SW480 (cell line): ENCODE data around the gene ASIC2.

Experiments used
- DNase-seq: peaks from one replicate; pipeline ENCODE4 v3.0.0-alpha.2; 2016; ENCODE audit warnings: low spot score

The ASIC2 gene

DNA sequence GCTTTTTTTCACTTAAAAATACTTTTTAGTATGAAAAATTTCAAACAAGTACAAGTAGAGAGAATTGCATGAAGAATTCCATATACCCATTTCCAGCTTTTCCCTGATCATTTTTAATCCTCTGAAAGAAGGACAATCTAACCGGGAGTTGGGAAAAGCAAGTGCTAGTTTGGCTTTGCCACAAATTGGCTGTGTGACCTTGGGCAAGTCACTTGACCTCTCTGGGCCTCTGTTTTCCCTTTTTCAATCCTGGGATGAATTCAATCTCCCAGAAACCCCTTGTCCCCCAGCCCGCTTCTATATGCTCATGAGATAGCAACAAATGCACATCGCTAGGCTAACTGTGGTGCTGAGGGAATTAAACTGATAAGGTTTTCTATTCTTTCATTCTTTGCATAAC lies 49.4 kb downstream of the ASIC2 start:
- DNase-seq: no peak

DNA sequence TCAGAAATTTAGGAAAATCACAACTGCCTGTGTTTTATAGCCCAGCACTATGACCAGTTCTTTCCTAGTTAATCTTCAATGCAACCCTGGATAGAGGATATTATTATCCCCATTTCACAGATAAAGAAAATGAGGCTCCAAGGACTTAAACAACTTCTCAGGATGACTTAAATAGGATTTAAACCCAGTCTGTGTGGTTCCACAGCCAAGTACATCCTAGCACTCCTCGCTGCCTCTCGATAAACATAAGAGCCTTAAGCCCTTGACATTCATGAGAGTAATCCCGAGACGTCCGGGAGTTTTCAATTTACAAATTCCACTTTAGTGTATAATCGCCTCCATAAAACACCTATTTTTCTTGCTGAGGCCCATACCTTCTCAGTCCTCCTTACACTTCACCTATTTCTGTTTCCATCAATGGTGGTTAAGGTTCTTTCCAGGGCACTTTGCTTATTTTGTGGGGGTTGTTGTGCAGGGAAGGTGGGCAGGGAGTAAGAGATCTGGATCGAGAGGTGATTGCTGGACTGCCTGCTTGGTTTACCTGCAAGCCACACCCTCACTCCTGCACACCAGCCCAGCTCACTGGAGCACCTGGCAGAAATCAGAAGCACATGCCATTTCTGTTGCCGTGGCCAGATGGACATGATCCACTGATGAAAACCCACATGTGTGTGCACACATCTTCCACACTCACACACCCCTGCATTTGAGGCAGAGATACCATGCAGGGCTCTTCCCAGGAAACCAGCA lies 50.5 kb downstream of the ASIC2 start:
- no peak for DNase-seq

DNA sequence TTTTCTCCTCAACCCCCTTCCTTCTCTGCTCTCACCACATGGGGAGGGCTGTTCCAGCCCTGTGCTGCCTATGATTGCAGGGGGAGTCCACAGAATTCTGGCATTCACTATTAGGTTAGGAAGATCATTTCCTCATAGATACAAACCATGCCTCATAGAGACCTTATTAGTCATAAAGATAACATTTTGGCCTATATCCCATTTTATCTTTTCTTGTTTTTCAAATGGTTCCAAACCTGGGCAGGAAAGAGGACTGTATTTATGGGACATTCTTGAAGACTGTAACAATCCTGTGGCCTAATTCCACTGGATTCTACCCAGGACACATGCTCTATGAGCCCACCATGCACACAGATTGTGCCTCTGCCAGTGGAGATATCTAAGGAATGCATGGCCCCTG lies 51.7 kb downstream of the ASIC2 start:
- no peak for DNase-seq

DNA sequence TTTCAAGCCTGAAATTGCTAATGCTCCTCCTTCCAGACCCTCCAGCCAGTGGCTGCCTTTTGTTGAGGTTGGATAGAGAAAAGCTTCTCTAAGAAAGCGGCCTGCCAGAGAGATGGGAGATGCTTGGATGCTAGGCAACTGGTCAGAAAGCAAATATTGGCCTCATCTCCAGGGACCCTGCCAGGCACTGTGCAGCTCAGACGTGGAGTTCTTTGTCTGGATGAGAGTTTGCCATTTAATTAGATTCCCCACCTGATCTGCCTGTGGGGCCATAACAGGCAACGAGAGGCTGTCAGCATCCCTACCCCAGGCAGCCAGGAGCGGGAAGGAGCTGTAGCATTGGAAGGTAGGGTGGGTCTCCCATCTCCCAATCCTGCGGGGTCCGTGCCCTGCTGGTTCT lies 52.7 kb downstream of the ASIC2 start:
- no peak for DNase-seq

DNA sequence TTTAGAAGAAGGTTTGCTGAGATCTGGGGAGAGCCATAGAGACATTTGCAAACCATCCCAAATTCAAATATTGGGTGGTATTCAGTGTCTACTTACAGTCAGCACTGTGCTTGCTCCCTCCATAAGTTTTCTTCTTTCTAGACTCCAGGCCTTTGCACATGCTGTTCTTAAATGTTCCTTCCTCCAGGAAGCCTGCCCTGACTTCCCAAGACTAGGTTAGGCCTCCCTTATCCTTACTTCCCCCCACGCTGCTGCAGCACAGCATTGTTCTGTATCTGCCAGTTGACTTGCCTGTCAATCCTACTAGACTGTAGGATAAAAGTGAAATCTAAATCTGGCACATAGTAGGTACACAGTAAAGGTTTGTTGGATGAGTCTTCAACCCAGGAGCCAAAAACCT lies 53.4 kb downstream of the ASIC2 start:
- no peak for DNase-seq

DNA sequence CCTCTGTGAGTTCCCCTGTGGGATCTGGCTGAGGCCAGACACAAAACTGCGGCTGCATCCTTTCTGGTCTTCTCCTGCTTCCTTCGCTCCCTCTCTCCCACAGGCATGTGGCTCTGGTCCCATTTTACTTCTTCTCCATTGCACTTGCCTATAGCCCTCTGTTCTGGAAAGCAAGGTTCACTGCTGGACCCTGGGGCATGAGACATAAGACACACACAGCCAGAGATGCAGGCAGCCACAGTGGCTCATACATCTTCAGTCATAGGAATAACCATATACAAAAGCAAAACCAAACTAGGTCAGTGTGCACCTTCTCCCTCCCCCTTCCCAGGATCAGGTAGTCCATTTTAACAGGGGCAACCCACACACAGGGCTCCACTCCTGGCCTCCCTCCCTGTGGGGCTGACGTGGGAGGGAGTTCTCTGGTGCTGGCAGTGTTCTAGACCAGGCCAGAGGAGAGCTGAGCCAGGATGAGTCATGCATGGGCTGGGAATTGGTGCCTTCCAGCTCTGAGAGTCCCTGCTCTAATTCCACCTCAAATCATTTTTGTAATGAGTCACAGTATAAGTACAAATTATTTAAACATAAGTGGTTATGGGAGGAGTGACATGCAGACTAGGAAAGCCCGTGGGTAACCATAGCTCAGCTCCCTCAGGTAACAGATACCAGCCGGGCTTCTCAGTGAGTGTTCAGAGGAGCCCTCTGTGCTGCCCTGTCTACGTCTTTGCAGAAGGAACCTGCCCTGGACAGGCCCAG lies 58.0 kb downstream of the ASIC2 start:
- peak; percentile 76 for DNase-seq

DNA sequence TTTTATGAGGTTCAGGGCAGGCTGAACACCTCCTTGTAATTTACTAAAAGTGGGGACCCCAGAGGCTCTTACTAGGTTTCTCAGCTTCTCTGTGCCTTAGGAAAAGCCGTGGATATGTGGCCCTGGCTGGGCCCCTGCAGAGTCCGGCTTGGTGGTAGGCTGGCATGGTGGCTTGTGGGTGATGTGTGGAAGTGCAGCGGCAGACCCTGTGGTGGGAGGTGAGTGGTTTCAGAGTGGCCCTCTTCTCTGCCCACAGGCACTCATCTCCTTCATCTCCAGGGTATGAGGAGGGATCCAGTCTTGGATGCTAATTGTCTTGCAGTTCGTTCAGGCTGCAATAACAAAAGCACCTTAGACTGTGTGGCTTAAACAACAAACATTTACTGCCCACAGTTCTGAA lies 58.9 kb downstream of the ASIC2 start:
- DNase-seq: no peak

DNA sequence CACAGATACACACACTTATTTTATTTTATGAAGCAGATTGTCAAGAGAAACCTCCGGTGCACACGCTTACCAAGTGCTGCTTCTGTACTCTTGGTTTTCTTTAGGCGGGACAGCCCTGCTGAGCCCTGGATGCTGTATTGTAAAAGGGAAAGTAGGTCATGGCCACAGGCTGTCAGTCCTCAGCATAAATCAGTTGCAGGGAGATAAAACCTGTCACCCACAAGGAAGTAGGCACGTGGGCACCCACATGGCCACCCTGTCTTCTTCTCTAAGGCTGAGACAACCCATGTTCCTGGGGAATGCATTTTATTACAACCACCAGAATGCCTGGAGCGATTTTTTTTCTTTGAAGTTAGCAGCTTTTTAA lies 59.3 kb downstream of the ASIC2 start:
- DNase-seq: peak; percentile 16

DNA sequence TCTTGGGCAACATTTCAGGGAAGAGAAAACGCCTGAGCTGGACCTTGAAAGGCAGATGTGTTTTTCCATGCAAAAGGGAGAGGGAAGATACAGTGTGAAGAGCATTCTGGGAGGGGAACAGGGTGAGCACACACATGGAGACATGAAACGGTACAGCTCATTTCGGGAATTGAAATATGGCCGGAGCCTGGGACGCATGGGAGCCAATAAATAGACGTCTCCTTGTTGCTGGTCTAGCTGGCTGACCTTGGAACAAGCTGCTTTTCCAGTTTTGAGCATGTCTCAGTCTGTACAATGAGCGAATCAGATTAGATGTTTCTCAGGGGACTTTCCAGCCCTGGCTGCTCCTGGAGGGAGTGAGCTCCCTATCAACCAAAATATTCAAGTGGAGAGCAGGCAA lies 63.6 kb downstream of the ASIC2 start:
- no peak for DNase-seq

DNA sequence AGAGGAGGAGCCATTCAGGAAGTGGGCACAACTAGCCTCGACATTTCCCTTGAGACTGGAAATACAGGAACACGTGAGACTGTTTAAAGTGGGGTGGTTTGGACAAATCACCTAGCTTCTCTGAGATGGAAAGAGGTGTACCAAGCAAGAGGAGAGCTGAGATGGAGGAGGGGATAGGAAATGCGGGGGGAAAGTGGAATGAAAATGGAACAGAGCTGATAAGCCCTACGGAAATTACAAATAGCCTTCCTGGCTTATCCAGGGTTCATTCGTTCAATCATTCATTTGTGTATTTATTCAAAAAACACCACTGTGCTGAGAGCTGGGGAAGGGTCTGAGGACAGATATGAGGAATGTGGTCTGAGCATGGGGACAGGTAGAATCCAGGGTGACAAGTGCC lies 64.1 kb downstream of the ASIC2 start:
- DNase-seq: no peak

DNA sequence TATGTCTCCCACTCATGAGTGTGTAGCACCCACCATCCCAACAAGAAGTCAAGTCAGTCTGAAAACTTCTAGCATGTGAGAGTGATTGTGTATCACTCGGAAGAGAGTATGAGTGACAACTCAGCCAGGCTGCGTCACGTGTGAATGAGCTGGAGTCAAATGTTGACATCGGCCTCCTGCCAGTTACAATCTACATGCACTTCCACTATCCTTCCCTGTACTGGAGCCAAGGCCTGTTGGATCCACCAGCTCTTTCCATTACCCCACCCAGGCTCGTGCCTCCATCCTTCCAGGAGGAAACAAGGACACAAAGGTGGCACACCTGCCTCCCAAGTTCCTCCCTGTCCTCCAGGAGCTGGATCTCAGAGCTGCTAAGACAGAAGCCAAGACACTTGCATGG lies 64.5 kb downstream of the ASIC2 start:
- no peak for DNase-seq

DNA sequence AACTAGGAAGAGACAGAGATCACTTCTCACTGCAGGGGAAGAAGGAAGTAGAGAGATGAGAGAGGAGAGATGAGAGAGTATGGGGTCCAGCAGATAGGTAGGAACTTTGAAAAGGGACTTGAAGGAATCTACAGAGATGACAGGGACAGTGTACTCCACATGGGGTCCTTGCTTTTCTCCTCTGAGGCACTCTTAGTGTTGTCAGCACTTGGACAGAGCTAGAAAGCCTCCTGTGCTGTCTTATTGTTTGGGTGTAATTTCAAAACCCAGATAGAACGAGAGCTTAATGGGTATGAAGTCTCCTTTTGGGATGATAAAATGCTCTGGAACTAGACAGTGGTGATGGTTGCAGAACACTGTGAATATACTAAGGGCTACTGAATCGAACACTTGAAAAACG lies 65.2 kb downstream of the ASIC2 start:
- no peak for DNase-seq

DNA sequence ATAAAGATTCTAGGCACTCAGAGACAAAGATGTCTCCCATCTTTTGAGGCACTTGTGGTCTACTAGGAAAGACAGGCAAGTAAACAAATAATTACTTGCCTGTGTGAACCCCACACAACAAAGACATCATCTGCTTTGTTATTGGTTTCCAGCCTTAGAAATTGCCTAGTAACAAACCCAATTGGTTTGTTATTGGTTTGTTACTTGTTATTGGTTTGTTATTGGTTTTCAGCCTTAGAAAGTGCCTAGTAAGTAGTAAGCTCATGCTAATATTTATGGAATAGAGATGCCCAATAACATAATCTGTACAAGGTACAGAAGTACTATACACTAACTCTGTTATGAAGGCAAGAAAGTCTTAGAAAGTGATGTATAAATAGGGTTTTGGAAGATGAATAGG lies 67.1 kb downstream of the ASIC2 start:
- DNase-seq: no peak

DNA sequence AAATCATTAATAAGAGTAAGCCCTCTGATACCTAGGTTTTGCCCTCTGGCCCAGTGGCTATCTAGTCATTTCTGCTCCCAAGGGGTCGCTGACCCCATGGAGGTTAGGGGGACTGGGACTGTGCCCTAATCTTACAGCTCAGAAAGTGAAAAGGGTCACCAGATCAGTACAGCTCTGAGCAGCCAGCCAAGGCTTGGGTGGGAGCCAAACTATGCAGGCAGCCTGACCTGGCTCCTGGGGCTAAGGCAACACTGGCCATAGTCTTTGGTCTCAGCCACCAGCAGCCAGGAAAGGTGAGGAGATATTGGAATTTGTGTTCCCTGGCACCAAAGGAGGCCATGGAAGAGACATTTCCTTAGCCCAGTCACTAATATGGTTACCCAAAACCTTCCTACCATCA lies 67.6 kb downstream of the ASIC2 start:
- no peak for DNase-seq

DNA sequence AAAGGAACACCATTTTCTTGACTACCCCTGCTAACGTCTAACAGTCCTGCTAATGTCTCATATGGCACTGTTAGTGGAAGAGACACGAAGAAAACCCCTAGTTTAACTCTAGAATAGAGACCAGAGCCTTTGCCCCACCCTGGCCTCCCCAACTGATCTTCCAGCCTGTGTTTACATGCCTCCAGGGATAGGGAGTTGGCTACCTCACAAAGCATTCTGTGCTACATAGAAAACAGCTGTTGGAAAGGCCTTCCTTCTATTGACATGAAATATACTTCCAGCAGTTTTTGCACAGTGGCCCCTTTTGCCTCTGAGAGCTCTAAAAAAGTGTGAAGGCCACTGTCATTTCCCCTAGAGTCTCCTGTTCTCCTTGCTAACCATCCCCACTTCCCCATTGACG lies 73.1 kb downstream of the ASIC2 start:
- no peak for DNase-seq

DNA sequence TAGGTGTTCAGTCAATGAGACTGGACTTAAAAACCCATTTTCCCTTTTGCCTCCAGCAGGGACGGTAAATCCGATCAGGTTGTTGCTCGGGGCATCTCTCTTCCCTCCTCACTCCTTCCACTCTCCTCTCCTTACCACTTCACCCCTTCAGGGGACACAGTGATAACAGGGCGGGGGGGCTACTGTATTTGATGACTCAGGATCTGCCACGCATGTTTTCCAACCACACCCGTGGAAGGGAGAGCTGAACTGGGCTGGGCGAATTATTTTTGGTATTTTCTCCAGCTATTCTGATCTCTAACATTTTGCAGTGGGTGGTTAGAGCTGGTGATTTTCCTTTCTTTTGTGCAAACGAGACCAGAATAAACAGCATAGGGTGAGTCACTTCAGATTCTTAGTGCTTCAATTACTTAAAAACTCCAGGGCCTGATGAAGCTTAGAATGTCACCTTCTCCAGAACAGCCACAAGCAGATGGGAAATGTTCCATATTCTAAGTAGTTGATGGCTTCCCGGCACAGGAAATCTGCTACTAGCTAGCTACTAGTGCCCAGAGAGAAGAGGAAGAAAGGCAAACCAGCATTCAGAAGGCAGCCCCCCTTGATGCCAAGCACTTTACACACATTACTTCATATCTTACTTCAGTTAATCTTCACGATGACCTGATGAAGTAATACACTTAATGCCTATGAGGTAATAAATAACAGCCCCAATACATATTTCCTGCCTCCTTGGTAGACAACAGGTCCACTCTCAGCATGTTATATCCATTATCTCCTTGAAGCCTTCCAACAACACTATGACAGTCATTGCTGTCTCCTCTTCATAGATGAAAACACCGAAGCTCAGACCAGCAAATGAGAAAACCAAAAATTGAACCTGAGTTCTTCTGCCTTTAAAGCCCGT lies 74.1 kb downstream of the ASIC2 start:
- DNase-seq: no peak

DNA sequence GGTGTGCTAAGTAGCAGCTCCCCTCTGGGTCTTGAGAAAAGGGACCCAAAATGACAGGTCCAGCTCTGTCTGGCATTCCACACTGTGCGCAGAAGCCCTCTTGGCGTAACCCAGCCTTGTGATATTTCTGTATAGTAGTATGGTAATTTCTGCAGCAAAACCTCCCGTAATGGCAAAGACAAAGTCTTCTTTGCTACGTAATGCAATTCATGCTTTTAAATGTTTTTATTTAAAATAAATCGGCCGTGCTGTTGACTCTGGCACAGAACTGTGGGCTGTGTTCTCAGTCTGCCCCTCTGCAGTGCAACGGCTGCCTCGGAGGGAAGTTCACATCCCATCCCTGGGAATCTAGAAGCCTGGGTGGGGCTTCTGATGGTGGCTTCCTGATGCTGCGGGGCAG lies 75.2 kb downstream of the ASIC2 start:
- DNase-seq: no peak

DNA sequence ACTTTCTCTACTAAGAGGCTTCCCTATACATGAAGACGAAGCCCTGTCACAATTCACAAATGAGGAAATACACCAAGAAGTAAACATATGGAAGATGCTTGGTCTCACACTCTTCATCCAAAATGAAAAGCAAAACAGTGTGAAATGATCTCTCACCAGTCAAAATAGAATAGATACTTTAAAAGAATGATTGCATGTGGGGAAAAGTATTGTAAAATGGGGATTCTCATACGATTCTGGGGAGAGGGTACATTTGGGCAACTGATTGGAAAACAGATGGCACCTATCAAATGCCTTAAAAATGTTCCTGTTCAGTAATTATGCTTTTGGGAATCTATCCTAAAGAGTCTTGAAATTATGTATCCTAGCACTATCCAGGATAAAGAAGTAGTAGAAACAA lies 78.1 kb downstream of the ASIC2 start:
- DNase-seq: no peak

DNA sequence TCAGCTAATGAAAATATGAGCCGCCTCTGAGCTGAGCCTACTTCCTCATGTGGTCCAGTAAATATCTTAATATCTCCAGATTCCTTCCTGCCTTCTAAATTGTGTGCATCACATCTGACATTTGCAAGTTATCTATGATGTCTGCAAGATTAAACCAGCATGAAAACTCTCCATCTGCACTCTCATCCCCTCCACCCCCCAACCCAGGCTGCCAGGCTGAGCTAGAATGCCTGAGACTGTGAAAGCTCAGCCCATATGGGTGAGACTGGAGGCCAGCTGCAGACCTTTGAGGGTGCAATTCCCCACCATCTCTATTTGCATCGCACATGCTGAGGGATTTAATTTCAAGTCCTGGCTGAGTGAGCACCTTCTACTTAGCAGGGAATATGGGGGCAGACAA lies 82.8 kb downstream of the ASIC2 start:
- DNase-seq: no peak

DNA sequence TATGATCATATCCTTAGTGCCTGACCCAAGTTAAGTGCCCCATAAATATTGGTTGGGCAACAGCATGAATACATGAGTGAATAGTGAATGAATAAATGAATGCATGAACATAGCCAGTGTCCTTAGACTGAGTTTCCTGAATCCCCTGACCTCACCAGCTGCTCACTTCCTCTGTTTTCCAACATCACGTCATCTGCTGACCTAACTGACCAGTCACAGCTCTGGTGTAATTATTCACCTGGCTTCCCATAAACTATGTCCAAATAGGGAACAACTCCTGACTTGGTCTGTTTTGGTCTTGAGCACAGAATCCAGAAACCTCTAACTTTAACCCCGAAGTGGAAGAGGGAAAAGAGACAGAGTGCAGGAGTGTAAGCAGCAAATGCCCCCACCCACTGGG lies 83.4 kb downstream of the ASIC2 start:
- no peak for DNase-seq

DNA sequence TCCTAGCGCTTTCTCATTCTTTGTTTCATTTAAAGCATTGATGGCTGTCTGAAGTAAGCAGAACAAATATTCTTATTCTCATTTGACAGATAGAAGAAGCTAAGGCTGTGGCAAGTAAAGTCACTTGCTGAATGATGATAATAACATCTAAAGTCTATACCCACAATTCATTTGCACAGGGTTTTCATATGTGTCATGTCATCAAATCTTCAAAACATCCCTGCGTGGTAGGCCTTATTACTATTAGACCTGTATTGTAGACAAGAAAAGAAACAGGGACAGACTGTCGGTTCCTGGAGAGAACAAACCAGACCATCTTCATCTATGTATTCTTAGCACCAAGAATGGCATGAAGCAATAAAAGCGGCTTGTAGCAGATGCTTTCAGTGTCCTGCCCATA lies 85.9 kb downstream of the ASIC2 start:
- DNase-seq: no peak

DNA sequence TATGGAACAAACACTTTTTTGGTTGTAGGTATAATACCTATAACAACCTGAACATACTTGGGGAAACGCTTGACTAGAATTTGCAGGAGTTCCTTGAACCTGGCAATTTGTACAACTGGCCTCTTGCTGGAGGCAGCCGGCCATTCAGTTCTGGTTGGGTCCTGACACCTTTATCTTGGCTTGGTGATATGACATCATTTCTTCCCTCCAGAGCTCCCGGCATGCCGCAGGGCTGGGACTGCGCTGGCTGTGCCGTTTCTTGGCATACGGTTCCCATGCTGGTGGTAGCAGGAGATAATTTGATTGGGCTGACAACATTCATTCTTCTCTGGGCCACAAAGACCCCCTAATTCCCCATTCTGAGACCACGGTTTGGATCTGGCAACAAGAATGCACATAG lies 87.5 kb downstream of the ASIC2 start:
- no peak for DNase-seq

DNA sequence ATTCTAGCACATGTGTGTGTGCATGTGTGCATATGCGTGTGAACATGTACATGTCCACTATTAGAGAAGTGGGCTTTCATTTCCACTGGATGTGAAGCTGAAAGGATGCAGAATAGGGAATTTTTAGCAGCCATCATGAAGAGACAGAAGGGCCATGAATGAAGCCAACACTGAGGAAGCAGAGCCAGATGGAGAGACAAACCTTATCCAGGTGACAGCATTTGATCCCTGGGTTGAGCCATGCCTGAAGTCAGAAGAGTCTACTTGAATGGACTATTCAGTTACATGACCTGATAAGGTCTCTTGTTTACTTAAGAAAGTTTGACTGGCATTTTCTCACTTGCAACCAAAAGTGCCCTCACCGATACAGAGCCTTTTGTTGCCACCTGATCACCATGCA lies 88.4 kb downstream of the ASIC2 start:
- no peak for DNase-seq
